HEK293 (cell line): ENCODE measurements around the gene SIDT2.

ENCODE experiments used
- CTCF ChIA-PET: fragments of 350-600 bp; formaldehyde crosslinking; extraction: SDS; loops from one replicate; lab custom pipeline; 2021; ENCODE audit warnings: antibody characterized with exemption; lab: Yijun Ruan, JAX
- POLR2A ChIA-PET: fragments of 300-600 bp; formaldehyde crosslinking; extraction: SDS; loops from one replicate; lab custom pipeline; 2020; ENCODE audit warnings: antibody characterized with exemption, inconsistent platforms; lab: Yijun Ruan, JAX
- H3K27ac ChIP-seq: fragments of 200-500 bp; sonication (Bioruptor generic); 2 replicates; pipeline ENCODE4 v1.5.1; 2014; ENCODE audit warnings: low read depth, low read length, control low read depth, inconsistent platforms; ENCODE audit errors: extremely low read depth
- H3K36me3 ChIP-seq, 2 experiments: fragments of 200-500 bp in 1 of 2; sonication (Bioruptor generic) in 1 of 2; 1 replicate in 1 of 2; 2 replicates in 1 of 2; pipeline ENCODE4 v1.5.1; 2014 to 2017; ENCODE audit warnings: inconsistent platforms in 2 of 2, low read length in 2 of 2; ENCODE audit not compliant: control insufficient read depth in 2 of 2, insufficient read depth in 1 of 2
- H3K4me1 ChIP-seq: fragments of 200-500 bp; sonication (Bioruptor generic); 2 replicates; pipeline ENCODE4 v1.5.1; 2014; ENCODE audit warnings: mild to moderate bottlenecking, low read length, inconsistent platforms; ENCODE audit not compliant: control insufficient read depth, insufficient read depth
- H3K4me3 ChIP-seq: 2 replicates; pipeline ENCODE4 v1.5.1; 2011; ENCODE audit warnings: low read depth, mild to moderate bottlenecking, control low read depth, low read length, moderate library complexity
- H3K9me3 ChIP-seq: fragments of 200-500 bp; sonication (Bioruptor generic); 2 replicates; pipeline ENCODE4 v1.5.1; 2014; ENCODE audit warnings: low read depth, low read length, inconsistent platforms; ENCODE audit not compliant: control insufficient read depth, insufficient read depth
- BCL11B ChIP-seq: fragments of 450-650 bp; formaldehyde crosslinking; IDR thresholded peaks from 2 replicates; pipeline ENCODE4 v1.5.1; 2016; ENCODE audit warnings: low read depth, missing biosample characterization, missing genetic modification characterization
- FEZF1 ChIP-seq: fragments of 450-650 bp; formaldehyde crosslinking; IDR thresholded peaks from 2 replicates; pipeline ENCODE4 v1.5.1; 2016; ENCODE audit warnings: missing biosample characterization, missing genetic modification characterization
- SCRT2 ChIP-seq: fragments of 450-650 bp; formaldehyde crosslinking; IDR thresholded peaks from 2 replicates; pipeline ENCODE4 v1.5.1; 2016; ENCODE audit warnings: missing biosample characterization, missing genetic modification characterization
- SP3 ChIP-seq: fragments of 450-650 bp; formaldehyde crosslinking; IDR thresholded peaks from 2 replicates; pipeline ENCODE4 v1.5.1; 2016; ENCODE audit warnings: missing biosample characterization, missing genetic modification characterization
- YY2 ChIP-seq: fragments of 450-650 bp; formaldehyde crosslinking; IDR thresholded peaks from 2 replicates; pipeline ENCODE4 v1.5.1; 2016; ENCODE audit warnings: missing biosample characterization, missing genetic modification characterization
- ZBTB20 ChIP-seq: fragments of 450-650 bp; formaldehyde crosslinking; IDR thresholded peaks from 2 replicates; pipeline ENCODE4 v1.5.1; 2016; ENCODE audit warnings: missing biosample characterization, missing genetic modification characterization
- ZNF133 ChIP-seq: fragments of 450-650 bp; formaldehyde crosslinking; IDR thresholded peaks from 2 replicates; pipeline ENCODE4 v1.5.1; 2016; ENCODE audit warnings: missing biosample characterization, missing genetic modification characterization
- ZNF138 ChIP-seq: fragments of 450-650 bp; formaldehyde crosslinking; IDR thresholded peaks from 2 replicates; pipeline ENCODE4 v1.5.1; 2016; ENCODE audit warnings: missing biosample characterization, missing genetic modification characterization, borderline replicate concordance
- ZNF174 ChIP-seq: fragments of 450-650 bp; formaldehyde crosslinking; IDR thresholded peaks from 2 replicates; pipeline ENCODE4 v1.5.0; 2017; ENCODE audit warnings: missing biosample characterization, mild to moderate bottlenecking, missing genetic modification characterization
- ZNF184 ChIP-seq: fragments of 450-650 bp; IDR thresholded peaks from 2 replicates; pipeline ENCODE4 v1.5.1; 2018; ENCODE audit warnings: missing biosample characterization, mild to moderate bottlenecking, missing genetic modification characterization
- ZNF23 ChIP-seq: fragments of 450-650 bp; formaldehyde crosslinking; IDR thresholded peaks from 2 replicates; pipeline ENCODE4 v1.5.1; 2016; ENCODE audit warnings: missing biosample characterization, missing genetic modification characterization, borderline replicate concordance
- ZNF239 ChIP-seq: fragments of 450-650 bp; formaldehyde crosslinking; IDR thresholded peaks from 2 replicates; pipeline ENCODE4 v1.5.1; 2016; ENCODE audit warnings: missing biosample characterization, missing genetic modification characterization
- ZNF324 ChIP-seq: fragments of 450-650 bp; formaldehyde crosslinking; IDR thresholded peaks from 2 replicates; pipeline ENCODE4 v1.5.1; 2016; ENCODE audit warnings: missing biosample characterization, missing genetic modification characterization
- ZNF335 ChIP-seq: fragments of 450-650 bp; formaldehyde crosslinking; conservative IDR thresholded peaks from 2 replicates; pipeline ENCODE4 v1.5.1; 2016; ENCODE audit warnings: missing biosample characterization, missing genetic modification characterization
- ZNF366 ChIP-seq: fragments of 450-650 bp; formaldehyde crosslinking; conservative IDR thresholded peaks from 2 replicates; pipeline ENCODE4 v1.5.1; 2016; ENCODE audit warnings: missing biosample characterization, missing genetic modification characterization
- ZNF585B ChIP-seq: fragments of 450-650 bp; formaldehyde crosslinking; IDR thresholded peaks from 2 replicates; pipeline ENCODE4 v1.5.1; 2016; ENCODE audit warnings: missing biosample characterization, missing genetic modification characterization
- ZNF707 ChIP-seq: fragments of 450-650 bp; formaldehyde crosslinking; IDR thresholded peaks from 2 replicates; pipeline ENCODE4 v1.5.1; 2016; ENCODE audit warnings: missing biosample characterization, missing genetic modification characterization
- ZNF76 ChIP-seq: fragments of 450-650 bp; formaldehyde crosslinking; IDR thresholded peaks from 2 replicates; pipeline ENCODE4; 2016; ENCODE audit warnings: low read depth, missing biosample characterization, missing genetic modification characterization, borderline replicate concordance
- ZNF776 ChIP-seq: fragments of 450-650 bp; formaldehyde crosslinking; IDR thresholded peaks from 2 replicates; pipeline ENCODE4 v1.5.0; 2017; ENCODE audit warnings: missing biosample characterization, missing genetic modification characterization, borderline replicate concordance
- ZNF785 ChIP-seq: fragments of 450-650 bp; formaldehyde crosslinking; IDR thresholded peaks from 2 replicates; pipeline ENCODE4 v1.5.1; 2016; ENCODE audit warnings: missing biosample characterization, missing genetic modification characterization
- ZNF791 ChIP-seq: fragments of 450-650 bp; formaldehyde crosslinking; IDR thresholded peaks from 2 replicates; pipeline ENCODE4 v1.5.1; 2016; ENCODE audit warnings: missing biosample characterization, missing genetic modification characterization
- TF ChIP-seq, protein P1 (sequence below): fragments of 450-650 bp; formaldehyde crosslinking; IDR thresholded peaks from 2 replicates; pipeline ENCODE4 v1.5.1; 2017; ENCODE audit warnings: missing biosample characterization, missing genetic modification characterization
- TF ChIP-seq, protein P2 (sequence below): fragments of 450-650 bp; formaldehyde crosslinking; IDR thresholded peaks from 2 replicates; pipeline ENCODE4 v1.5.1; 2017; ENCODE audit warnings: missing biosample characterization, missing genetic modification characterization
- TF ChIP-seq, protein P3 (sequence below): fragments of 450-650 bp; formaldehyde crosslinking; IDR thresholded peaks from 2 replicates; pipeline ENCODE4 v1.5.1; 2016; ENCODE audit warnings: missing biosample characterization, missing genetic modification characterization

The SIDT2 gene

DNA sequence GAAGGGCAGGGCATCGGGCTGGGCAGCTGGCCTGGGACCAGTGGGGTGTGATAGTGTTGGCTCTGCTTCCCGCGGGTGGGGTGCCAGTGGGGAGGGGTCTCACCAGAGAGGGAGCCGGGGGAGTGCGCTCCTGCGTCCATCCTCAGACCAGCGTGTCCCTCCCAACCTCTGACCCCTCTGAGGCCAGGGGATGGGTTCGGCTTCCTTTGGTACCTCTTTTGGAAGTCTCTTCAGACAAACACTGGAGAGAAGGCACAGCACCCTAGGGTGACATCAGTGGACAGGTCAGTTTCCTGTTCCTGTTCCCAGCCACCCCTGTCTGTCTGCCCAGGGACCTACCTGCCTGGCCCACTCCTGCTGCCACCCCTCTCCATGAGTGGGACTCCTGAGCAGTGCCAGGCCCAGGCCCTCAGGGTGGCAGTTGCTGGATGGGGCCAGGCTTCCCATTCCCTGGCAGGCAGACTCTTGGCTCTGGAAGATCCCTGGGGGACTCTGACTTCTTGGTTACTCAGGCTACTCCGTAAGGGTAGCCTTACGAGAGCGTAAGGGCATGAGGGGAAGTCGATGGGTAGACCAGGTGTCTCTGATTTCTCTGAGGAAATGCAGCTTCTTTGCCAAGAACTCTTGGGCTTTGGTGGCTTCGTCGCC, 23.2 kb downstream of the SIDT2 start:
- TF ChIP-seq ZNF138 (tag by site-specific recombination) (no peak), YY2 (tag by site-specific recombination) (no peak), SP3 (no peak), ZNF785 (tag by site-specific recombination) (no peak), ZNF23 (no peak), ZNF791 (tag by site-specific recombination) (no peak), ZNF585B (tag by site-specific recombination) (no peak), ZNF133 (tag by site-specific recombination) (no peak), BCL11B (tag by site-specific recombination) (no peak), ZNF366 (tag by site-specific recombination) (no peak), ZNF184 (tag by site-specific recombination) (no peak), SCRT2 (tag by site-specific recombination) (no peak), ZNF335 (tag by site-specific recombination) (no peak), ZBTB20 (tag by site-specific recombination) (no peak)
- TF ChIP-seq, protein P1, sequence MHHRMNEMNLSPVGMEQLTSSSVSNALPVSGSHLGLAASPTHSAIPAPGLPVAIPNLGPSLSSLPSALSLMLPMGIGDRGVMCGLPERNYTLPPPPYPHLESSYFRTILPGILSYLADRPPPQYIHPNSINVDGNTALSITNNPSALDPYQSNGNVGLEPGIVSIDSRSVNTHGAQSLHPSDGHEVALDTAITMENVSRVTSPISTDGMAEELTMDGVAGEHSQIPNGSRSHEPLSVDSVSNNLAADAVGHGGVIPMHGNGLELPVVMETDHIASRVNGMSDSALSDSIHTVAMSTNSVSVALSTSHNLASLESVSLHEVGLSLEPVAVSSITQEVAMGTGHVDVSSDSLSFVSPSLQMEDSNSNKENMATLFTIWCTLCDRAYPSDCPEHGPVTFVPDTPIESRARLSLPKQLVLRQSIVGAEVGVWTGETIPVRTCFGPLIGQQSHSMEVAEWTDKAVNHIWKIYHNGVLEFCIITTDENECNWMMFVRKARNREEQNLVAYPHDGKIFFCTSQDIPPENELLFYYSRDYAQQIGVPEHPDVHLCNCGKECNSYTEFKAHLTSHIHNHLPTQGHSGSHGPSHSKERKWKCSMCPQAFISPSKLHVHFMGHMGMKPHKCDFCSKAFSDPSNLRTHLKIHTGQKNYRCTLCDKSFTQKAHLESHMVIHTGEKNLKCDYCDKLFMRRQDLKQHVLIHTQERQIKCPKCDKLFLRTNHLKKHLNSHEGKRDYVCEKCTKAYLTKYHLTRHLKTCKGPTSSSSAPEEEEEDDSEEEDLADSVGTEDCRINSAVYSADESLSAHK (tag by site-specific recombination), result no peak
- TF ChIP-seq, protein P2, sequence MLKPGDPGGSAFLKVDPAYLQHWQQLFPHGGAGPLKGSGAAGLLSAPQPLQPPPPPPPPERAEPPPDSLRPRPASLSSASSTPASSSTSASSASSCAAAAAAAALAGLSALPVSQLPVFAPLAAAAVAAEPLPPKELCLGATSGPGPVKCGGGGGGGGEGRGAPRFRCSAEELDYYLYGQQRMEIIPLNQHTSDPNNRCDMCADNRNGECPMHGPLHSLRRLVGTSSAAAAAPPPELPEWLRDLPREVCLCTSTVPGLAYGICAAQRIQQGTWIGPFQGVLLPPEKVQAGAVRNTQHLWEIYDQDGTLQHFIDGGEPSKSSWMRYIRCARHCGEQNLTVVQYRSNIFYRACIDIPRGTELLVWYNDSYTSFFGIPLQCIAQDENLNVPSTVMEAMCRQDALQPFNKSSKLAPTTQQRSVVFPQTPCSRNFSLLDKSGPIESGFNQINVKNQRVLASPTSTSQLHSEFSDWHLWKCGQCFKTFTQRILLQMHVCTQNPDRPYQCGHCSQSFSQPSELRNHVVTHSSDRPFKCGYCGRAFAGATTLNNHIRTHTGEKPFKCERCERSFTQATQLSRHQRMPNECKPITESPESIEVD (tag by site-specific recombination), result no peak
- H3K4me3 ChIP-seq, result no peak overlapping the region
- H3K36me3 ChIP-seq, result peaks cover 0 to 23% of the 10 kb centered on the region in 2 experiments; a peak in 1 of 3 replicates
- ChIA-PET POLR2A (interaction anchor here (1.1 to 1.3 kb wide), 2 partner anchors 18 to 25 kb away, joined by 3 read pairs; no protein-coding TSS in a partner anchor), CTCF (interaction anchor here (0.8 to 2.0 kb wide), 6 partner anchors 8 to 30 kb away, joined by 3 to 4 read pairs (median 4); partner anchors contain the start of gene PCSK7)
- no peak overlapping the region for H3K27ac ChIP-seq
- no peaks in the 10 kb centered on the region for H3K4me1 ChIP-seq
- H3K9me3 ChIP-seq, result no peaks in the 10 kb centered on the region

DNA sequence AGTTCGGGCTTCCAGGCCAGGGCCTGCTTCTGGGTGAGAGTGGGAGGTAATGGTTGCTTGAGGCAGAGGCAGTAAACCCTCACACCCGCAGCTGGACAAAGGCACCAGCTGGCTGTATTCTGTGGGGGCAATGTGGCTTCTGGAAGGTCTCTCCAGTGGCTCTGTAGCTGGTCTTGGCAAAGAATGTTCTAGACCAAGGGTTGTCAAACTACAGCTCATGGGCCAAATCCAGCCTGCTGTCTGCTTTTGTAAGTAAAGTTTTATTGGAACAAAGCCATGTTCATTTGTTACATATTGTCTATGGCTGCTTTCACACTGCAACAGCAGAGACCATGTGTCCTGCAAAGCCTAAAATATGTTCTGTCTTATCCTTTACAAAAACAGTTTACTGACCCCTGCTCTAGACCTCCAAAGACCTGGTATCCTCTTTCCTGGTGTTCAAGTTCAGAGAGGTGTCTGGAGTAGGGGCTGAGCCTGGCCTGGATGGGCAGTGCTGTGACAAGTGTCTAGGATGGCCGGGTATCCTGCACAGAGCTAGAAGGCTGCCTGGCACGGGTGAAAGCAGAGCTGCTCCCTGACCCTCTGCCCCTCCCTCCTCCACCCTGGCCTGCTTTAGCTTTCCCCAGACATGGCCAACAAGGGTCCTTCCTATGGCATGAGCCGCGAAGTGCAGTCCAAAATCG, 24.0 kb downstream of the SIDT2 start:
- H3K27ac ChIP-seq, result no peak overlapping the region
- H3K36me3 ChIP-seq, result peaks cover 0 to 20% of the 10 kb centered on the region in 2 experiments; a peak in 1 of 3 replicates
- no peaks in the 10 kb centered on the region for H3K9me3 ChIP-seq
- POLR2A ChIA-PET, result interaction anchor here (1.1 to 1.5 kb wide), 3 partner anchors 18 to 24 kb away, joined by 3 read pairs; no protein-coding TSS in a partner anchor
- H3K4me1 ChIP-seq, result no peaks in the 10 kb centered on the region
- CTCF ChIA-PET, result interaction anchor here (0.9 to 2.0 kb wide), 5 partner anchors 8 to 29 kb away, joined by 3 to 4 read pairs (median 4); partner anchors contain the start of gene PCSK7
- H3K4me3 ChIP-seq, result no peak overlapping the region
- TF ChIP-seq FEZF1 (tag by site-specific recombination), result no peak
- TF ChIP-seq ZNF174, result no peak
- TF ChIP-seq ZNF324, result no peak
- TF ChIP-seq ZNF239, result no peak
- TF ChIP-seq SCRT2 (tag by site-specific recombination), result no peak
- no peak for TF ChIP-seq ZNF707
- TF ChIP-seq, protein P1 (tag by site-specific recombination), result no peak
- TF ChIP-seq, protein P3, sequence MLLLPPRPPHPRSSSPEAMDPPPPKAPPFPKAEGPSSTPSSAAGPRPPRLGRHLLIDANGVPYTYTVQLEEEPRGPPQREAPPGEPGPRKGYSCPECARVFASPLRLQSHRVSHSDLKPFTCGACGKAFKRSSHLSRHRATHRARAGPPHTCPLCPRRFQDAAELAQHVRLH (tag by site-specific recombination), result no peak
- no peak for TF ChIP-seq ZNF76
- TF ChIP-seq ZNF776, result no peak
